AG10803 (cell line): ENCODE measurements around the gene SMURF1.

Source experiments
- DNase-seq: peaks from one replicate; pipeline ENCODE4 v3.0.0; 2010; ENCODE audit warnings: low read depth
- H3K4me3 ChIP-seq: 2 replicates; pipeline ENCODE4 v1.5.1; 2011; ENCODE audit warnings: mild to moderate bottlenecking, low read length, control low read depth
- TF ChIP-seq, protein P1 (sequence below): conservative IDR thresholded peaks from 2 replicates; pipeline ENCODE4 v1.5.1; 2011; ENCODE audit warnings: mild to moderate bottlenecking, low read length, control low read depth, inconsistent platforms

The SMURF1 gene

DNA sequence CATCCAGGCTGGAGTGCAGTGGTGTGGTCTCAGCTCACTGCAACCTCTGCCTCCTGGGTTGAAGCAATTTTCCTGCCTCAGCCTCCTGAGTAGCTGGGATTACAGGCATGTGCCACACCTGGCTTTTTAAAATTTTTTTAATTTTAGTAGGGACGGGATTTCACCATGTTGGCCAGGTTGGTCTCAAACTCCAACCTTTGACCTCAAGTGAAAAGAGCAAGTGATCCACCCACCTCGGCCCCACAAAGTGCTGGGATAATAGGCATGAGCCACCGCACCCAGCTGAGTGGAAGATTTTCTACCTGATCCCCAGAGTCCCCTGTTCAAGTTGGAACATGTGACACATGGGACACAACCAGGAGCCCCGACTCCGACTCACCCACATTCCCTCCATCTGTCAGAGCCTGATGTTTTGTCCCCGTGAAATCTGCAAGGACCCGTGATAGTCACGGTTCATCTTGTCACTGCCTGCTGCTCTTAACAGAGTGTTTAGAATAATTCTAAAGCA is 104.5 kb downstream of the SMURF1 start:
- DNase-seq = no peak
- H3K4me3 ChIP-seq = no peak overlapping the region
- TF ChIP-seq, protein P1, sequence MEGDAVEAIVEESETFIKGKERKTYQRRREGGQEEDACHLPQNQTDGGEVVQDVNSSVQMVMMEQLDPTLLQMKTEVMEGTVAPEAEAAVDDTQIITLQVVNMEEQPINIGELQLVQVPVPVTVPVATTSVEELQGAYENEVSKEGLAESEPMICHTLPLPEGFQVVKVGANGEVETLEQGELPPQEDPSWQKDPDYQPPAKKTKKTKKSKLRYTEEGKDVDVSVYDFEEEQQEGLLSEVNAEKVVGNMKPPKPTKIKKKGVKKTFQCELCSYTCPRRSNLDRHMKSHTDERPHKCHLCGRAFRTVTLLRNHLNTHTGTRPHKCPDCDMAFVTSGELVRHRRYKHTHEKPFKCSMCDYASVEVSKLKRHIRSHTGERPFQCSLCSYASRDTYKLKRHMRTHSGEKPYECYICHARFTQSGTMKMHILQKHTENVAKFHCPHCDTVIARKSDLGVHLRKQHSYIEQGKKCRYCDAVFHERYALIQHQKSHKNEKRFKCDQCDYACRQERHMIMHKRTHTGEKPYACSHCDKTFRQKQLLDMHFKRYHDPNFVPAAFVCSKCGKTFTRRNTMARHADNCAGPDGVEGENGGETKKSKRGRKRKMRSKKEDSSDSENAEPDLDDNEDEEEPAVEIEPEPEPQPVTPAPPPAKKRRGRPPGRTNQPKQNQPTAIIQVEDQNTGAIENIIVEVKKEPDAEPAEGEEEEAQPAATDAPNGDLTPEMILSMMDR = no peak

DNA sequence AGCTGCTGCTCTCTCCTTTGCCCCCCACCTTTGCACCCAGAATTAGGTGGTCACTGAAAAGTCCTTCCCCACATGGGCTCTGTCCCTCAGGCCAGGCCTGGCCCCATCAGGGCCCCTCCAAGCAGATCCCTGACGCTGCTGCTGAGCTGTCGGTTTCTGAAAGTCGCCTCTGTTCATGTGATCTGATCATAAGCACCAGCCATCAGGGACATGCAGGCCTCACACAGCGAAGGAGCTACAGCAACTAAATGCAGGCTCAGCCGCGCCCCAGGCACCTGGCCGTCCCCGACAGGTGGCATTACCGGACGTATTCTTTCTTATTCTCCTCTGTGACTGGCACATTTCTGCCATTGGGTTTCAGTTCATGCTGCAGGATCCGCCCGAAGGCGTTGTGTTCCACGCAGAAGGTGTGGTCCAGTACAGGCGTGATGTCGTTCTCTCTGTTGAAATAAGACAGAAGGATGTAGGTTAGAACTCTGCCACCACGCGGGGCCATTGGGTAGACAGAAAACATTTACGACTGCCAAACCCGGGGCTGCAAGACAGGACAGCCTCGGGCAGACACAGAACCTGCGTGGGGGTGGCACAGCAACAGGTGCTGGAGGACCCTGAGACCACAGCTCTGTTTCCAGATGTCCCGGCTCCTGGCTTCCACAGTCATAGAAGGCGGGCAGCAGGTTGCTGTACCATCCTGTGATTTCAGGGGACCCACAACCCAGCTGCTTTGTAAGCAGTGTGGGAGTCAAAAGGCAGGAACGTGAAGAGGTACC is 105.6 kb downstream of the SMURF1 start:
- no peak for DNase-seq
- no peak overlapping the region for H3K4me3 ChIP-seq
- TF ChIP-seq, protein P1 = no peak

DNA sequence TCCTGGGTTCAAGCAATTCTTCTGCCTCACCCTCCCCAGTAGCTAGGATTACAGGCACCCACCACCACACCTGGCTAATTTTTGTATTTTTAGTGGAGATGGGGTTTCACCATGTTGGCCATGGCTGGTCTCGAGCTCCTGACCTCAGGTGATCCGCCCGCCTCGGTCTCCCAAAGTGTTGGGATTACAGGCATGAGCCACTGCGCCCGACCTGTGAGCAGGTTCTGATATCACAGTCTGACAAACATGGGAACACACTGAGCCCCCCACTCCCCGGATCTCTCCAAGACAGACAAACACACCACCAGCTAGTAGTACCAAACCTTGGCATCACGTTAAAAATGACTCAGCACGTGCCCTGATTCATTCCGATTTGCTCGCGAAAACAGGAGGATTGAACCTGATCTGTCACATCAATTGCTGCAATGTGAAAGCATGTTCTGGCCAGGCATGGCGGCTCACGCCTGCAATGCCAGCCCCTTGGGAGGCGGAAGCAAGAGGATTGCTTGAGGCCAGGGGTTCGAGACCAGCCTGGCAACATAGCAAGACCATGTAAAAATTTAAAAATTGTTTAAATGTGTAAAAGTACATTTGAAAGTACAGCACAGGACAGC is 106.5 kb downstream of the SMURF1 start:
- H3K4me3 ChIP-seq = no peak overlapping the region
- TF ChIP-seq, protein P1 = no peak
- no peak for DNase-seq

DNA sequence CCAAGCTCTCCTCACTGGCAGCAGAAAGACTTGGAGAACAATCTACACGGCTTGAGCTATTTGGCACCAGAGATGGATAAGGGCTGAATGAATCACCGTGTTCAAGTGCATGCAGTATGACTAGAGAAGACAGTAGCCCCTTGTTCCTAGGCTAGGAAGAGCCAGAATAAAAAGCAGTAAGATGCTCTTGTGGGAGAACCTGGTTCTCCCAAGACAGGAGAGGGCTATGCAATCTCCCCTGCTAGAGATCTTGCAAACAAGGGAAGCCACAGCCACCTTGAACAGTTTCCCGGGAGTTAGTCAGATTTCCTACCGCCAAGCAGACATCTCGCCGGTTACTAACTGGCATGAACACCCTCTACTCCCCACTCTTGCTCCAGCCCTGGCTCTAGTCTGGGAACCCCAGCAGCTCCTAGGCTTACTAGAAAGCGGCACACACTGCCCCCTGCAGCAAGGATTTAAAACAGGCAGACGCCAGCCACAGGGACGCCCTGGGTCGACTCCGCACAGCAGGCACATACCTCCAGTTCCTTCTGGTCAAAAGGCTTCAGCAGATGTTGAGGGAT is 107.3 kb downstream of the SMURF1 start:
- H3K4me3 ChIP-seq = no peak overlapping the region
- peak; percentile 87 for DNase-seq
- TF ChIP-seq, protein P1 = peak; percentile 66

DNA sequence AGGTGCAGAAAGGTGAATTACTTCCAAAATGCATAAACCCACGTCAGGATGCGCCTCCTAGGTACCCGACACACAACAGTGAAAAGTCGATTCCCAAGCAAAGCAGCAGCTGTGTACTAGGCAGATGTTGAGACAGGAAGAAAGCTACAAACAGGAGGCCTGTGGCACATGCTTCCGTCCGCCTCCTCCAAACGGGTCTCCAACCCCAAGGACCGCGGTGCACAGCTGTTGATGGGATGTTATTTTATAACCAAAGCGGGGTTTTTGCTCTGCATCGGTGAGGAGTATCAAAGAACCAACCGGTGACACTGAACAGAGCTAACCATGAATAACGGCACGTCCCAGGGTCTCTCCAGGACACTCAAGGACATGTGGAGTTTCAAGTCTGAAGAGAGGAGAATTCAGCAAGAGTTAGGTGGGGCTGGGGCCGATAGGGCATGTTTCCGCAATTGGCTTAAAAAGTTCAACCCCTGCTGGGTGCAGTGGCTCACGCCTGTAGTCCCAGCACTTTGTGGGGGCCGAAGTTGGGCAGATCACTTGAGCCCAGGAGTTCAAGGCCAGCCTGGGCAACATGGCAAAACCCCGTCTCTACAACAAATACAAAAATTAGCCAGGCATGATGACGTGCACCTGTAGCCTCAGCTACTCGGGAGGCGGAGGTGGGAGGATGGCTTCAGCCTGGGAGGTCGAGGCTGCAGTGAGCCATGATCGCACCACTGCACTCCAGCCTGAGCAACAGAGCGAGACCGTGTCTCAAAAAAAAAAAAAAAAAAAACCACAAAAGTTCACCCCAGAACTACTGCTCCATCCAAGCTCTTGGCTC is 108.0 kb downstream of the SMURF1 start:
- DNase-seq = no peak
- H3K4me3 ChIP-seq = no peak overlapping the region
- TF ChIP-seq, protein P1 = no peak

DNA sequence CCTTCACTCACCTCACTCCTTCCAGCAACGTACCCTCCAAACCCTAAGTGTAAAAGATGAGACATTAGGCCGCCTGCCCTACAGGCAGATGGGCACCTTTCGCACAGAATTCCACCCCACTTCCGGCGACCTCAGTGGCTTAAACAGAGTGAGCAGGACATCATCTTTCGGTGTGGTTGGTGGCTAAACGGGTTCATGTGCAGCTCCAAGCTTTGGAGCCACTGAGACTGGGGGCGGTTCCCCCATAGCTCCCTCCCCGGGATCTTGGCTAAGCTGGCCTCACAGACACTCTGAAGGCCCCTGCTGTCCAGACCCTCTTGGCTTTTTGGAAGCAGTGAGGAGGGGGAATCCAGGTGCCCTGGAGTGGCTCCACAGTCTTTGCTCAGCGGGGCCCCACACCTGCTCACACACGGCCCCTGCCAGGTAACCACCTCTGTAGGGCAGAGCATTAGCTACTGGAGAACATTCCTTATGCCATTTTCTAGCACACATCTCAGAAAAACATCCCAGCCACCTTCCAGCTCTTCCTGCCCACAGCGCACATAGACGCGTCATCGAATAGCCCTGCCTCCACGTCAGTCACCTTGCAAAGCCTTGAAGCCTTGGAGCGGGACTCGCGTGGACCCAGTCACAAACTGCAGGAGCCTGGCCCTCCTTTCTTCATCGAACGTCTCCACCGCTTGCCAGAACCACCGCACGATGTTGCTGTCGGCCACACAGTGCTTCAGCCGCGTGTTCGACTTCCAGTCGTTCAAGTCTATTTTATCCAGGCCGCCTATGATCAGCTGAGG is 108.8 kb downstream of the SMURF1 start:
- H3K4me3 ChIP-seq = no peak overlapping the region
- no peak for DNase-seq
- TF ChIP-seq, protein P1 = no peak
